GM19238 (cell line): ENCODE data around the gene TRPM4.
"Not testable (repeated sequence)": the region's sequence is repeated elsewhere in the genome, so short reads cannot be mapped to it uniquely, and the experiment has no call there.

ENCODE experiments used
- DNase-seq: peaks from one replicate; pipeline ENCODE4 v3.0.0; 2011; ENCODE audit warnings: low spot score; ENCODE audit not compliant: insufficient read length

The TRPM4 gene

GRCh38 chr19:49157445-49158224 lies at the start of gene TRPM4:
TRPM4 (plus strand) TSS chr19:49157792; CDS start chr19:49157867, 75 bp downstream.
- no peak for DNase-seq

DNA sequence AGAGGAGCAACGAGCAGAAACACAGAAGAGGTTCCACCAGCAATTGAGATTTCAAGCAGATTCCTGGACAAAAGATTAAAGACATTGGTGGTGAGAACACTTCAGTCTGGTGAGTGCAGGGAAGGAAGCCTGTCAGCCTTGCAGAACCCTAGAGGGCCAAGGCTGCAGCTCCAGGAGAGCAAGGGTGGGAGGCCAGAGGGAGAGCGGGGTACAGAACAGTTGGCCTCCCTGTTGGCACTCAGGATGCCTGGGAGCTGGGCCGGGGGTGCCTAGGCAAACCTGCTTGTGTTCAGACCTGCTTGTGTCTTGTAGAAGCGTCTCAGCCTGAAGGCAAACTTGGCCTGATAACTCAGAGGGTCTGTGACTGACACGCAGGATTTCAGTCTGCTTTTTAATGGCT lies 48.5 kb upstream of the TRPM4 start:
- DNase-seq: no peak

GRCh38 chr19:49109569-49110233 lies 47.9 kb upstream of the TRPM4 start:
- DNase-seq: no peak

DNA sequence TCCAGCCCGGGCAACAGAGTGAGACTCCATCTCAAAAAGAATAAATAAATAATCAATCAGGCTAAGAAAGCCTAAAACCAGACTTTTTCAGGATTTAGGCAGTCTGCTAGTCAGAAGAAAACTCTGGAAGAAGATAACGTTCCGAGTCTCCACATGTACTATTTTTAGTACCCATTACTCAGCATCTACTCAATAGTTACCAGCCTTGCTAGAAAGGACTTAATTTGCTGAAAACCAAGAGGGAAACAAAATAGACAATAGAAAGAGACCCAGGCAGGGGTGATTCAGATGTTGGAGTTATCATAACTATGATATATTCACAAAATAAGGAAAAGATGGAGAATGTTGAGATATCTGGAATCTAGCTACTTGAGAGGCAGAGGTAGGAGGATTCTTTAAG lies 47.0 kb upstream of the TRPM4 start:
- DNase-seq: no peak

- DNase-seq: no peak
These were observed 46.2 kb upstream of the TRPM4 start for GRCh38 chr19:49111218-49111998.

GRCh38 chr19:49113762-49114629 lies 43.6 kb upstream of the TRPM4 start, which contains the start of gene LIN7B:
LIN7B (plus strand) TSS chr19:49114370; CDS start chr19:49114405, 35 bp downstream.
- peak; percentile 97 for DNase-seq

- DNase-seq: no peak
These were observed 42.8 kb upstream of the TRPM4 start for GRCh38 chr19:49114630-49115363.

- no peak for DNase-seq
These were observed 41.0 kb upstream of the TRPM4 start for GRCh38 chr19:49116544-49116943.

- no peak for DNase-seq
These were observed 39.7 kb upstream of the TRPM4 start for GRCh38 chr19:49117677-49118564.

DNA sequence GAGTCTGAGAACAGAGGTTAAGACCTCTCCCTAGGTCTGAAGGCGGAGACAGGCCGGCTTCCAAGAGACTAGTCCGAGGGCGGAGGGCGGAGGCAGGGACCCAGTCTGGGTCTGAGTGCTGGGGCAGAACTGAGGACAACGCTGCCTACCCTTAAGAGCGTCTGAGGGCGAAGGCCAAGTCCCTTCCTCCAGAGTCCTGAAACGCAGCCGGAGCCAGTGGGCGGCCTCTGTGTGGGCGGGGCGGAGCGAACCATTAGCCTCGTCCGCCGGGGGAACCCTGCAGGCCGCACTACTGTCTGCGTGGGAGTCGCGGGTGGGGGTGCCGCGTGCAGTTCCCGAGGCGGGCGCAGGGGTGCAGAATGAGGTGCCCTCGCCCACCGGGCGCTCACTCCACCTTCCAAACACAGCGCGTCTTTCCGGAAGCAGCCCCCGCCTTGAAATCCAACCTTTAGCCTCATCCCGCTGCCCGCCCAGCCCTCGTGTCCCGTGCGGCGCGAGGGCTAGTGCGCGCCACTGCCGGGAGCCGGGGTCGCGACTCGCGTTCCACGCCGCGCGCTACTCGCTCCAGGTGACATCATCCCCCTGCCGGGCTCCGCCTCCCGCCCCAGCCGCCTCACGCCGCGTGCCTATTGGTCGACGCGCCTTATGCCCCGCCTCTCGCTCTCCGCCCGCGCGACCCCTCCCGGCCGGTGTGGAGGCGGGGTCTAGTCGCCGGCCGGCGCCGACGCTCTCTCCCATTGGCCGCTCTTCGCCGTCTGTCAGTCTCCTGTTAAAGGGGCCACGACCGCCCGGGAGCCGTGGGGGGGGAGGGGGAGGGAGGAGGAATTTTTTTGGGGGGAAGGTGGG lies 38.8 kb upstream of the TRPM4 start, which contains the start of gene C19orf73:
TSS of gene C19orf73 (minus strand) at position 579 of the 846 bp plus-strand sequence. CDS start at position 458, 121 bp downstream.
- DNase-seq: peak; percentile 97

DNA sequence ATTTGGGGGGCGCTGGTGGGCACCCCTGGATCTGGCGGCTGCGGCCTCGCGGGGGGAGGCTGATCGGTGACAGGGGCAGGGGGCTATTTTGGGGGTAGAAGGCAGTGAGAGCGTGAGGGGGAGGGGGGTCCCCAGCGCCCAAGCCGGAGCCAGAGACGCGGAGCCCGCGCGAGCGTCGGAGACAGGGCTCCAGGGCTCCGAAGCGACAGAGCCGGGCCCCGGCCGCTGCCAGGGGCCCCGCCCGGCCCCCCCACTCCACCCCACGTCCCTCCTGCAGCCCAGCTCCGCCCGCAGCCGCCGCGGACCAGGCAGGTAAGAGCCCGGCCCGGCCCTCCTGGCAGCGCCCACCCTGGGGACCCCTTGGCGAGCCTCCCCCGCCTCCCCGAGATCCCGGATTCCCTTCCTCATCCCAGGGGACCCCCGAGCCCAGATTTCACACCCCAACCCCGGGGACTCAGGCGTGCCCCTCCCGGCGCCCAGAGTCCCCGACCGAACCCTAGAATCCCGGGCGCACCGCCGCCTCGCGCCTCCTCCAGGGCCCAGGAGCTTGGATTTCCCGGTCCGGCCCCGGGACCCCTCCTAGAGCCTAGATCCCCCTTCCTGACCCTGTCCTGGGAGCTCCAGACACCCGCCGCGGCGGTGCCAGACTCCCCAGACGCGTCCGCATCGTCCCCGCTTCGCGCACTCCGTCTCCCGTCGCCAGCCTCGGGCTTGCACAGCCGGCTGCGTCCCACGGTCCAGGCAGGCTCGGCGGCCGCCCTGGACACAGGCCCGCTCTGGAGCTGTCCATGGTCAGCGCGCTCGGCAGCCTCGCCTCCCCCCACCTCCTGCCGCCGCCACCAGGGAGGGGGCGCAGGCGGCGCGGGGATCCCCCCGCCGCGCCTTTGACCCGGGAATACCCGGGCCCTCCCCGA lies 37.9 kb upstream of the TRPM4 start, which contains the start of gene PPFIA3:
TSS of gene PPFIA3 (plus strand) at position 134 of the 914 bp plus-strand sequence. CDS start 8,330 bp downstream, outside the sequence.
- DNase-seq: no peak

DNA sequence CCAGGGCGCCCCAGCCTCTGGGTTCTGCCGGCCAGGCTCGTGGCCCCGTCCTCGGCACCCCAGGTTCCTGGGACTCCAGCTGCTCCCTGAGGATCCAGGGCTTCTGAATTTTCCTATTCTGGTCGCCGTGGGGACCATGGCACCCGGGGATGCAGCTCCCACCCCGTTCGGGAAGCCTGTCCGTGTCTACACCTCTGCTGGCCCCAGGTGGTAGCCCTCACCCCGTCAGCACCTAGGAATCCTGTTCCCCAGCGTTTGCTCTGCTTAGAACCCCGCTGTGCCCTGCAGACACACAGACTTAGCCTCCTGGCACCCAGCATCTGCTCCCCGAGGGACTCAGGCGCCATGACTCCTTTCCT lies 37.3 kb upstream of the TRPM4 start:
- no peak for DNase-seq

- DNase-seq: no peak
These were observed 36.7 kb upstream of the TRPM4 start for GRCh38 chr19:49120868-49121267.

- DNase-seq: not testable (repeated sequence)
These were observed 35.8 kb upstream of the TRPM4 start for GRCh38 chr19:49121841-49122240.

DNA sequence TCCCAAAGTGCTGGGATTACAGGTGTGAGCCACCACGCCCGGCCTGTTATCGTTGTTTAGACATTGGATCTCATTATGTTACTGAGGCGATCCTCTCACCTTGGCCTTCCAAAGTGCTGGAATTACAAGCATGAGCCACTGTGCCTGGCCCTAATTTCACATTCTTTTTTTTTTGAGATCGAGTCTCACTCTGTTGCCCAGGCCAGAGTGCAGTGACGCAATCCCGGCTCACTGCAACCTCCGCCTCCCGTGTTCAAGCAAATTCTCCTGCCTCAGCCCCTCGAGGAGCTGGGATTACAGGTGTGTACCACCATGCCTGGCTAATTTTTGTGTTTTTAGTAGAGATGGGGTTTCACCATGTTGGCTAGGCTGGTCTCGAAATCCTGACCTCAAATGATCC lies 34.3 kb upstream of the TRPM4 start:
- not testable (repeated sequence) for DNase-seq

GRCh38 chr19:49125025-49125731 lies 32.4 kb upstream of the TRPM4 start:
- no peak for DNase-seq
